Transverse colon (tissue), 4 donors: Measurements from ENCODE around the gene AURKAIP1. TPM values are rescaled to one million over a fixed set of nuclear protein-coding genes. Genes with fewer than 3 reads are reported as not detected.

ENCODE experiments used
- DNase-seq: peaks from one replicate; pipeline ENCODE4 v3.0.0-alpha.2; 2019
- H3K27ac ChIP-seq, 4 donors: fragments of 200-600 bp; sonication (generic); 2 replicates each; pipeline ENCODE4 v1.5.1; 2016 to 2018; ENCODE audit warnings: inconsistent platforms in 4 of 4
- H3K27me3 ChIP-seq: fragments of 200-600 bp; sonication (generic); 2 replicates; pipeline ENCODE4 v1.5.1; 2017; ENCODE audit warnings: inconsistent platforms
- H3K36me3 ChIP-seq, 4 donors: fragments of 200-600 bp; sonication (generic); 2 replicates each; pipeline ENCODE4 v1.5.1; 2017 to 2019; ENCODE audit warnings: inconsistent platforms in 4 of 4
- H3K4me1 ChIP-seq, 4 donors: fragments of 200-600 bp; sonication (generic); 2 replicates each; pipeline ENCODE4 v1.5.1; 2017 to 2020; ENCODE audit warnings: inconsistent platforms in 4 of 4
- H3K4me3 ChIP-seq, 4 donors: fragments of 200-600 bp; sonication (generic); 1 replicate in 1 of 4; 2 replicates in 3 of 4; pipeline versions ENCODE4 v1.5.1 to v1.6.1; 2017 to 2019; ENCODE audit warnings: inconsistent platforms in 4 of 4
- H3K9me3 ChIP-seq, 2 donors: fragments of 200-600 bp; sonication (generic); 2 replicates each; pipeline ENCODE4 v1.5.1; 2017 to 2019; ENCODE audit warnings: inconsistent platforms in 2 of 2
- CTCF ChIP-seq, 5 experiments: fragments of 200-600 bp in 3 of 5; fragments of 450-650 bp in 2 of 5; sonication (generic) in 3 of 5; IDR thresholded peaks; 1 replicate in 2 of 5; 2 replicates in 3 of 5; pipeline ENCODE4 v1.5.1; 2016 to 2017; ENCODE audit warnings: antibody characterized with exemption in 5 of 5, inconsistent platforms in 3 of 5, mild to moderate bottlenecking in 2 of 5, moderate library complexity in 1 of 5
- EP300 ChIP-seq: sonication (generic); formaldehyde crosslinking; IDR thresholded peaks from one replicate; pipeline ENCODE4 v1.6.1; 2017; ENCODE audit warnings: antibody characterized with exemption, low read depth
- POLR2A ChIP-seq: fragments of 450-650 bp; IDR thresholded peaks from one replicate; pipeline ENCODE4 v1.6.1; 2016; ENCODE audit warnings: antibody characterized with exemption, mild to moderate bottlenecking, moderate library complexity
- POLR2AphosphoS5 ChIP-seq, 3 donors: sonication (generic); formaldehyde crosslinking; IDR thresholded peaks; one replicate each; pipeline ENCODE4 v1.6.1; 2016; ENCODE audit warnings: antibody characterized with exemption in 3 of 3
- WGBS, 2 donors: methylation state at CpG; one replicate each; pipeline ENCODE4 v1.1.5; 2018; ENCODE audit warnings: low coverage in 1 of 2; 5-methylcytosine and 5-hydroxymethylcytosine counted together
- in situ Hi-C, 4 donors: fragments of 200-750 bp; cut with MboI; loops; one replicate each; pipeline versions ENCODE4 v1.15.0 to v1.15.1; 2017; ENCODE audit warnings: low sequenced_read_pairs in 3 of 4, low pct_ligation_motif_present in 1 of 4, low pct_unique_long_range_greater_than_20kb in 1 of 4
- intact Hi-C: fragments of 100-400 bp; cut with DNase I; formaldehyde crosslinking; loops from one replicate; pipeline ENCODE4 v1.15.1; 2023; ENCODE audit warnings: low total_unique reads
- total RNA-seq, 4 donors: library from RNA; depleted of rRNA; stranded (reverse); fragments of >200 nt; gene quantifications; one replicate each; pipeline ENCODE4 v1.1.0, GENCODE V29; 2016

The AURKAIP1 gene
- total RNA-seq, 4 donors from 2014 or later: 110 to 197 (median 167) TPM

DNA sequence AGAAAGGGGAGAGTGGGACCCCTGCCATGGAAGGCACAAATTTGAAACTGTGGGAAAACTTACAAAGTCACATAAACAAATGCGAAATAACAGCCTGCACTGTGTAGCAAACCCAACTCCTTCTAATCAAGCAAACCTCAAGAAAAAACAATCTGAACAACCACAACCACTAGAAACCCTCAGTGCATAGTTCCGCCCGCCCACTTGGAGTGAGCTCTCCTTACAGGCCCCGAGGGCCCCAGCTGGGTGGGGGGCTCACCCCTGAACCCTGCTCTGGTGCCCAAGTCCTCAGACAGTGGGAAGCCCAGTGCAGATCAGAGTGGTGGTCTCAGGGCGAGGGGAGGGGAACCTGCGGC, 15.7 kb downstream of the AURKAIP1 start:
- intact Hi-C loops (no loop called here), in situ Hi-C loops (no loop called here)
- H3K9me3 ChIP-seq: no peaks in the 10 kb centered on the region
- peak overlapping the region; percentile 86 to 92 (median 89) for H3K27ac ChIP-seq
- peaks cover 15 to 66% (median 34%) of the 10 kb centered on the region in 4 donors for H3K4me1 ChIP-seq
- TF ChIP-seq POLR2AphosphoS5 (IDR thresholded peaks at IDR 0.05) (no peak), EP300 (no peak), POLR2A (no peak), CTCF (IDR thresholded peaks at IDR 0.05) (no peak)
- H3K4me3 ChIP-seq: no peak overlapping the region
- H3K27me3 ChIP-seq: peaks cover 54% of the 10 kb centered on the region
- 46 to 50% methylated on average over 4 to 6 of the region's 6 CpGs for WGBS, 2 donors
- no peak for DNase-seq
- no peaks in the 10 kb centered on the region for H3K36me3 ChIP-seq

DNA sequence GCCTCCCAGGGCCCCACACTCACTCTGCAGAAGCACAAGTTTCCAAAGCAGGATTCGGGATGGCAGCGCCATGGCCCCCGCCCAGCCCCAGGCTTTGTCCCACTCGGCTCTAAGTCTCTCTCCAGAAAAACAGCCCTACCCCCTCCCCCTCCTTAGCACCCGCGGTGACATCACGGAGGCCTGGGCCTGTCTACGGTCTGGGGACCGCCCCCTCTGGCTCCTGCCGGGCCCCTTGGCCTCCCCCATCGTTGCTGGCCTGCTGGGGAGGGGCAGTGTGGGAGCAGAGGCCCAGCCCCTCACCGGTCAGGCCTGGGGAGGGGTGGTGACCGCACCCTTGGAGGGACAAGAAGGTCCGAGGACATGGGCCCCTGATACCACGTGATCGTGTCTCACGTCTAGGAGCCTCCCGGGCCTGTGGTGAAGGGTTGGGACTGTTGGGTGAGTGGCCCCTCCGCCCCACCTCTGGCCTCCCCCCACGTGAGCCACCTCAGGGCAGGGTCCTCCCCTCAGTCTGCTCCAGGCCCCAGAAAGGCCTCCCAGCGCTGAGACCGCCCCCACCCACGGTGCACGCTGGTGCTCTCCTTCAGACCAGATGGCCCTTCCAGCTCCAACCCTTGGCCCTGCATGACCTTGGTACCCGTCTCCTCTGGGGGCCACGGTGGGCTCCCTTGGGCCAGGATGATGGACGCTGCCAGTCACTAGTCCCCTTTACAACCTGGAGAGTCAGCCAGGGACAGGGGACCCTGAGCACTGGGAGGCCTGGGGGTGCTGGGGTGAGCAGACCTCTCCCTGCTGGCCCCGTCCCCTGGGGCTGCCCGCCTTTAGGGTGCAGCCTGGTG, 16.4 kb downstream of the AURKAIP1 start, which contains the start of gene MXRA8:
Gene MXRA8 (minus strand): TSS at position 123 of the 839 bp plus-strand sequence. CDS start 51 bp downstream, at position 72.
- DNase-seq: peak; percentile 68
- Histone ChIP-seq H3K36me3 (no peaks in the 10 kb centered on the region), H3K27ac (peak within 1 kb of the TSS; percentile 86 to 92 (median 89)), H3K27me3 (peaks cover 61% of the 10 kb centered on the region), H3K4me3 (peak within 1 kb of the TSS; percentile 19 to 54 (median 40)), H3K4me1 (peaks cover 16 to 70% (median 37%) of the 10 kb centered on the region in 4 donors), H3K9me3 (no peaks in the 10 kb centered on the region)
- 12% methylated on average over 14 of the region's 29 CpGs; no CpG with 5 or more reads in 1 of the 2 donors for WGBS, 2 donors
- intact Hi-C loops (no loop called here), in situ Hi-C loops (no loop called here)
- TF ChIP-seq POLR2AphosphoS5 (IDR thresholded peaks at IDR 0.05) (peak; percentile 26 to 71 (median 62)), EP300 (no peak), CTCF (IDR thresholded peaks at IDR 0.05) (no peak), POLR2A (peak; percentile 33)

- in situ Hi-C loops (no loop called here), intact Hi-C loops (loop anchor here (2.0 kb wide), 1 partner anchor 17 kb away; the partner anchor contains the start of gene AURKAIP1)
- H3K36me3 ChIP-seq: no peaks in the 10 kb centered on the region
- 26% methylated on average over 17 of the region's 18 CpGs; no CpG with 5 or more reads in 1 of the 2 donors for WGBS, 2 donors
- peak overlapping the region; percentile 86 to 92 (median 89) for H3K27ac ChIP-seq
- no peak for DNase-seq
- peak overlapping the region; percentile 15 to 54 (median 40) for H3K4me3 ChIP-seq
- no peak for TF ChIP-seq POLR2A
- no peak for TF ChIP-seq CTCF (IDR thresholded peaks at IDR 0.05)
- TF ChIP-seq POLR2AphosphoS5 (IDR thresholded peaks at IDR 0.05): no peak
- no peak for TF ChIP-seq EP300
- H3K4me1 ChIP-seq: peaks cover 23 to 76% (median 40%) of the 10 kb centered on the region in 4 donors
- H3K9me3 ChIP-seq: no peaks in the 10 kb centered on the region
- peaks cover 68% of the 10 kb centered on the region for H3K27me3 ChIP-seq
Observed at GRCh38 chr1:1357871-1358432, 17.1 kb downstream of the AURKAIP1 start.

DNA sequence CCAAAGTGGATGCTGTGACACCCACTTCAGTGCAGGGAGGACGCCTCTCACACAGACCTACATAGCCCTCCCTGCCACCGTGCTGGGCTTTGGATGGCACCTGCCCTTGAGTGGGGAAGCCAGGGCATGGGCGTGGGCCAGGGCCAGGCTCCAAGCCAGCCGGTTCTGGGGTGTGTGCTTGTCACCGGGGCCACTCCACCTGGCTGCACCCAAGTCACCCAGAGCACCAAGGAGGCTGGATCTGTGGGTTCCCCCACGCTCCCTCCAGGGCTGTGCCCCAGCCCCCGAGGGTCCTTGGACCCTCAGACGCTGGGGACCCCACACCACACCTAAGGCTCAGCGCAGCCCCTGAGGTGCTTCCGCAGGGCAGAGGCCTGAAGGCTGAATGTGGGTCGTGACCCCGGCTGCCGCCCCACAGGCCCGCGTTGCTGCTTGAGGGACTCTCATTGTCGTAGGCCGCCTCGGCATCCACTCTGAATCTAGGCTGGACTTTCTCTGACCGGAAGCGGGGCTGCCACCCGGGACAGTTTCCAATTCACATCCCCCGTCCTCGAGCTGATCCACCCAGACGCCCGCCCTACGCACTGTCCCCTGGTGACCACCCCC, 18.1 kb downstream of the AURKAIP1 start:
- 29 to 37% methylated on average over 7 to 26 of the region's 26 CpGs for WGBS, 2 donors
- DNase-seq: no peak
- Histone ChIP-seq H3K4me3 (peak overlapping the region; percentile 24 to 54 (median 40)), H3K4me1 (peaks cover 24 to 72% (median 40%) of the 10 kb centered on the region in 4 donors), H3K27me3 (peaks cover 70% of the 10 kb centered on the region), H3K36me3 (no peaks in the 10 kb centered on the region), H3K9me3 (no peaks in the 10 kb centered on the region), H3K27ac (peak overlapping the region; percentile 86 to 92 (median 89))
- intact Hi-C loops: loop anchor here (2.0 kb wide), 1 partner anchor 18 kb away; the partner anchor contains the start of gene AURKAIP1
- TF ChIP-seq CTCF (IDR thresholded peaks at IDR 0.05) (no peak), POLR2AphosphoS5 (IDR thresholded peaks at IDR 0.05) (no peak), POLR2A (no peak), EP300 (no peak)
- in situ Hi-C loops: no loop called here
